GM18858 (cell line): Measurements from ENCODE around the gene THAP11.
A peak's percentile ranks its signal among the peaks of the same experiment; 100 is the strongest.

Experiments used
- ATAC-seq: cut with Tn5 transposase; IDR thresholded peaks from one replicate; pipeline ENCODE4 v1.9.1; 2021; ENCODE audit not compliant: unreplicated experiment

Gene THAP11

DNA sequence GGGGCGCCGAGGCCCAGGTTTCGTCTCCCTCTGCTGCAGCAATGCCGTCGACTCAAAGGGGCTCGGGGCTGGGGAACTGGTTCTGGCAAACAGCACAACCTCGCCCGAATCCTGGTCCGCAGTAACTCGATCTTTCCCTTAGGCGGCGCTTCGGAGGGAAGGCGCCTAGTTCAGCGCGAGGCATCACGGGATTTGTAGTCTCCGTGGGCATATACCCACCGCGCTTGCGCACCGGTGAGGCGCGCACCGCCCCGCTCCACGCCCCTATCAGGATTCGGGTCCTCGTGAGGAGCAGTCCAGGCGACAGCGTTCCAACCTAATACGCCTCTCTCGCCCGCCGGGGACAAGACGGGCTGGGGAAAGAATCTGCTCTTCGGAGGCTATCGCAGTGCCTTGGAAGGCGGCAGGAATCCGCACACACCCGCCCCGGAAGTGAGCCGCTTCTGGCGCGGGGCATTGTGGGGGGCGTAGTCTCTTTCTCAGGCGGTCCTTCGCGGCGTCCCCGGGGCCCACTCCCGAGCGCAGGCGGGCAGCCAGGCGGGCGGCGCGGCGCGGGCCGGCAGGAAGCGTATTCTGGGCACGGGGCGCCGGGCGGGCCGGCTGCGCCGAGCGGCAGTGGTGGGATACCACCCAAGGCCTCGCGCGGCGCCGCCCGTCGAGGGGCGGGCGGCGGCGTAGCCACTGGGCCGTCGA, at the start of gene THAP11:
Gene THAP11 (plus strand): TSS at position 505 of the 693 bp plus-strand sequence. CDS start 235 bp downstream, outside the sequence.
- no peak for ATAC-seq

DNA sequence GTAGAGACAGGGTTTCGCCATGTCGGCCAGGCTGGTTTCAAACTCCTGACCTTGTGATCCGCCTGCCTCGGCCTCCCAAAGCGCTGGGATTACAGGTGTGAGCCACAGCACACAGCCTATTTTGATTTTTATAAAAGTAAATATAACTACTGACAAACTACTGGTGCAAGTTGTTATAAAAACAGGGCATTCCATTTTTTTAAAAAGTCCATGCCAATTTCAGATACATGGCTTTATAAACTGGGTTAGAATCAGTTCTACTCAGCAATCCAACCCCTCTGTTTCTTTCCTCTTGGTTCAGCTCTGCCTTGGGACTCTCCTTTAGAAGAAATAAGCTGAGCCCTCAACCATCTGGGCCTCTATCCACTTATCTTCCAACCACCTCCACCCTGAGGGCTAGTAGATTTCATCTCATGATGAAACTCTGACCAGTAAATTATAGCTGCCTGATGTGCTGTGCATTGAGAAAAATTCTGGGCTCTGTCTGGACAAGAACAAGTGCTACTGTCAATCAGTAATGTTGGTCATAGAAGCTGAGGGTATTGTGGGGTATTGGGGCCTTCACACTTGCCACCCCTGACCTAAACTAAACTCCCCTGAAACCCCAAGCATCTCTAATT, 45.9 kb upstream of the THAP11 start:
- no peak for ATAC-seq

DNA sequence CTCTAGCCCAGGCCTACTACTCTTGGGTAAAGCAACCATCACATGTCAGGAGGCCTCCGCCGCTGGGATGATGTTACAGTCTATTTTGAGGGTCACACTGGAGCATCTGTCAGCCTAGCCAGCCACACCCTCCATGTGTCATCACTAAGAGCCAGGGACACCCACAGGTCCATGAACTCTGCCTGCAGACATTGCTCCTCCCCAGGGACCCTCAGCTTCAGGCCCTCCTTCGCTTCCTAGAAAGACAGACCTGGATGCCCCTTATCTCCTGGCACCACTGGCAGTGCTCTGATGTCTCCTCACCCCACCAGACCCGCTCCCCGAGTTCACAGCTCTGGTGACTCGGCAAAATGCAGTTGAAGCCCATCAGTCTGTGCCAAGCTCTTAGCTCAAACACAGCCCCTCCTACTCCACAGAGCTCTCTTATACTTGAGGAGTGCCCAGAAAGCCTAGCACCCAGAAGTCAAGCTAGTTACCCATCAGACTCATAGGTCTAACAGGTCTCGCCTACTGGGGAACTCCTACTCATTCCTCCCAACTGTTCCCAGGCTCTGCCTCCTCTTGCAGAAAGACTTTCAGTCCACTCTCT, 41.7 kb upstream of the THAP11 start:
- no peak for ATAC-seq

DNA sequence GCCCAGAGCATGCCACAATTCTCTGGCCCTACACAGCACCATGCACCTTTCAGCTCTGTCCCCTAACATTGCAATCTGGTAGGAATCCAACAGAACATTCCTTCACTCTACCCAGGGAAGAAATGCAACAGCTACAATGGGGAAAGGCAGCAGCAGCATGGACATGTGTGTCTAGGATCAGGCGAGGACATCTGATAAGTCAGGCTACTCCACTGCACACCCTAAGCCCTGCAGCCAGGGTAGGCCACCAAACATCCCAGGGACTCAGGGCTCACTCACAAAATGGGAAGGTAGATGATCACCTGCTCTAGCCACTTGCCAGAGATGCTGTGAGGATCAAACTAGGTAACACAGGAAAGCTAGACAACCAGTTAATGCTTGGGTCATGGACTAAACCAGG, 40.9 kb upstream of the THAP11 start:
- ATAC-seq: no peak

DNA sequence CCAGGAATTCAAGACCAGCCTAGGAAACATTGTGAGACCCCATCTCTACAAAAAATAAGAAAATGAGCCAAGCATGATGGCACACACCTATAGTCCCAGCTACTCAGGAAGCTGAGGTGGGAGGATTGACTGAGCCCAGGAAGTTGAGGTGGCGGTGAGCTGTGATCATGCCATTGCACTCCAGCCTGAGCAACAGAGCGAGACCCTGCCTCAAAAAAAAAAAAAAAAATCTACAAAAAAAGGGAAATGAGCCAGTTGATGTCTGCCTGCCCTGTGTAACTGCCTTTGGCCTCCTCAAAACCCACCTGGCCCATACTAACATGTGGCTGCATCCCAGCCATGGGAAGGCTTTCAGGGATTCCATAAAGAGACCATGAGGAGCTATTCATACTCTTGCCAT, 40.2 kb upstream of the THAP11 start:
- no peak for ATAC-seq

DNA sequence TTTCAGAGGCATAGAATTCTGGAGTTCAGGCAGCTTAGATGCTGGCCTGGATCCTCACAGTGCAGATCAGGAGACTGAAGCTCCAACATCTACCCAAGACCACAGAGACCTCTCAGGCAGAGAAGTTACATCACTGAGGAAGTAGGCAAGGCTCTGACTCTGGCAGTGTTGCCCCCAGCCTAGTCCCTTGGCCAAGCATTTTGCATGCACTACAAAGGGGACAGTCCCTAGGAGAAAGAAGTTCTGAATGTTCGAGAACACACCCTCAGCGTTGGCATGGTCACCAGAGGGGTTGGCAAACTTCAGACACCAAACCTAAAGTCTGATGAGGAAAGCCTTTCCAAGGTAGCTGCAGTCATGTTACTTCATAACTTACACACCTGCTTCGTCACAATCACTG, 38.2 kb upstream of the THAP11 start:
- ATAC-seq: no peak

DNA sequence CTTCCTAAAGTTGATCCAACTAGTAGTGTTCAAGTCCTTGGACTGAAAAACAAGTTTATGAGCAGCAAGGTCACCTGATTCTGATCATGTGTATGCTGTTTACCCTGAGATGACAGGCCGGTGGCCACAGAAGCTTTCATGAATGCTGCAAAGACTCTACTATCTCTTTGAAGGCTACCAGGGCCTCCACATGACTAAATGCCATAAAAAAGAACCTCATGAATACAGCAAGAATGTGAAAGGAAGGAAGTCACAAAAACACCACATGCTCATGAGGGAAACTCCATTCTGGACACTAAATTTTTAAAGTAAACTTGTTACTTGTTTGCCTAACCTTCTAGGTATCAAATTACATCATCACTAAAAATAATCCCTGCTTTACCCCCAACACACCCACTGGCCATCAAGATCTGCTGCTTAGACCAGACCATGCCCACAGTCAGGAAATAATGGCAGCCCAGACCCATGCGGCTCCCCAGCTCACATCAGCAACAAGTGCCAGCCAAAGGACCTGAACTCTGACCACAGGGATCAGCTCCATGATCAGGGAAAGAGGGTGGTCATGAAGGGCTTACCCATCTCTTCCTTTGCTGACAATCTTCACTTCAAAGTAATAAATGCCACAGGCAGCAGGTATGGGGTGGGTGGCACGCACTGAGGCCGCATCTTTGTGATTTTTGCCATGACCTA, 37.1 kb upstream of the THAP11 start:
- no peak for ATAC-seq

DNA sequence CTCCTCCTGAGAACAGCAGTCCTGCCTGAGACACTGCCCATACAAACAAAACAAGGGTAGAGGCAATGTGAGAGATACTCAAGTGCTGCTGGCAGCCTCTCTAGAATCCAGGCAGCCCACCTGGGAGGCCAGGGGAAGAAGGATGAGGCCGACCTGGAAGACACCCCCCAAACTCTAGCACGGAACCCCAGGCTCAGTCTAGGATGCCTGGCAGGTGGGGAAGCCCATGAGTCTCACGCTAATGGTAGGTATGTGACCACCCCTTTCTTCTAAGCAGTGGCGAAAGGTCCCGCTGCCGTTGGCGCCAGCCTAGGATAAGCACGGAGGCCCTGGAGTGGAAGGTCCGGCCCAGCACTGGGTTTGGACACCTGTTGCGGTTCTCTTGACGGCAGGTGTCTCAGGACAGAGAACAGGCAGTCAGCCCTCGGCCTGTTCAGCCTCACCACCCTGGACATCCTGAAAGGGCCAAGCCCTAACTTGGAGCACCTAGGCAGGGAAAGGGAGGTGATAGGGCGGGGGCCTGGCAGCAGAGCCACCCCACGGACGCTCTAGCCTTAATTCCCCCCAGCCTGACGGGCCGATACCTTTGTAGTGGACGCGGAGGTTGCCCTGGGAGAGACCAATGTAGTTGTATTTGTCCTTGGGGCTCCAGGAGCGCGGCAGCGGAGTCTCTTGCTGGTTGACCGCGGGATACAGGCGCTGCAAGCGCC, 36.2 kb upstream of the THAP11 start:
- no peak for ATAC-seq

DNA sequence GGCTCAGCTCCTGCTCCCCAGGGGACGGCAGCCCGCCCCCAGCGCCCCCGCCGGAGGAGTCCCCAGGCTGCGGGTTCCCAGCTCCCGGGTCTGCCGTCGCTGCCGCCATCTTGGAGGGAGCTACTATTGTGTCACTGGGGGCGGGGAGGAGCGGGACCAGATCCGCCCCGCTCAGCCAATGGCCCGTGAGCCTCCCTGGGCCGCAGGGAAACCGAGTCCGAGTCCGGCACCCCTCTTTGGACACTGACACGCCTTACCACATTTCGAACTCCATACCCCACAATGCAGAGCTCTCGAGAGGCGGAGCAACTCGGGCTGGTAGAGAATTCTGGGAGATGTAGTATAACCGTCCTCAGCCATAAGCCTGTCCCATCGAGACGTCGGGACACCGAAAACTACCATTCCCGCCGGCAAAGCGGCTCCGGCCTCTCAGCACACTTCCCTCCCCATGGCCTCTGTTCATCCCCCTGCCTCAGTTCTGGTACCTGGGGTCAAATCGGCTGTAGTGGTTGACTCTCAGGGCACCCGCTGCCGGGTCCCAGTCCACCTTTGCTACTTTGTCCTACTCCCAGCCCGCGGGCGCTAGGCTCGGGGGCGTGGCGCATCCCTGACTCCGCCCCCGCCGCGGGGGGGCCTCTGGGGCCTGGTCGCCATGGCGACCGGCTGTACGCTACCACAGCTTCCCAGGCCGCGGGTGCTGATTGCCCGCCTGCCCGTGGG, 35.5 kb upstream of the THAP11 start, which contains the start of the genes RANBP10 and TSNAXIP1:
Gene RANBP10 (minus strand): TSS at position 133 of the 720 bp plus-strand sequence. CDS start 24 bp downstream, at position 109.
Gene TSNAXIP1 (plus strand): TSS at position 462 of the 720 bp plus-strand sequence. CDS start 261 bp downstream, outside the sequence.
- peak; percentile 88 for ATAC-seq

DNA sequence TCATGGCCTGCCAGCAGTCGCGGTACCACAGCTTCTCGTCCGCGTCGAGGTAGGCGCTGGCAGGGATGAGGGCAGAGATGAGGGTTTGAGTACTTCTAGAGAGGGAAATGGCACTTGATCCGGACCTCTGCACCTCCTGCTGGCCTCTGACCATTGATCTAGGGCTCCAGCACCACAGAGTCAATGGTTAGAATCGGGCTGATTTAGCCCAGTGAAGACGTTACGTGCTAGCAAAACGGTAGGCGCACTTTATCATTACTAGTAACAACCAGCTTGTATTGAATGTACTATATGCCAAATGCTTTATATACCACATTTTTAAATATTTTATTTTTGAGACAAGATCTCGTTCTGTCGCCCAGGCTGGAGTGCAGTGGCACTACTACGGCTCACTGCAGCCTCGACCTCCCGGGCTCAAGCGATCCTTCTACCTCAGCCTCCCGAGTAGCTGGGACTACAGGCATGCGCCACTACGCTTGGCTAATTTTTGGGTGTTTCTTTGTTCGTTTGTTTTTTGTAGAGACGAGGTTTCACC, 34.9 kb upstream of the THAP11 start:
- ATAC-seq: no peak

DNA sequence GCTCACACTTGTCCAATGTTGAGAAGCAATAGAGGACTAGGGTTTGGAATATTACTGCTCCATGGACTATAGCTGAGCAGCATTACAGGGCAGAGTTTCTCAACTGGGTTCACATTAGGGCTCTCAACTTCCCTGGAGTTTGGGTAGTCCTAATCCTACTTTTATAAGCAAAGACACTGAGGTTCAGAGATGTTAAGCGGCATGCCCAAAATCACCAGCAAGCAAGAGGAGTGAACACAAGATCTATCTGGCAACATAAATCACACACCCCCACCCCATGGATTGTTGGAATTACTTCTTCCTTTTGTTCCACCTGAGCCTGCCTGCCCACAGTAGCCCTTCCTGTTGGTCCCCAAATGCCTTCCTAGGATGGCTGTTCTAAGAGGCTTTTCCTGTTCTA, 30.2 kb upstream of the THAP11 start:
- ATAC-seq: no peak

DNA sequence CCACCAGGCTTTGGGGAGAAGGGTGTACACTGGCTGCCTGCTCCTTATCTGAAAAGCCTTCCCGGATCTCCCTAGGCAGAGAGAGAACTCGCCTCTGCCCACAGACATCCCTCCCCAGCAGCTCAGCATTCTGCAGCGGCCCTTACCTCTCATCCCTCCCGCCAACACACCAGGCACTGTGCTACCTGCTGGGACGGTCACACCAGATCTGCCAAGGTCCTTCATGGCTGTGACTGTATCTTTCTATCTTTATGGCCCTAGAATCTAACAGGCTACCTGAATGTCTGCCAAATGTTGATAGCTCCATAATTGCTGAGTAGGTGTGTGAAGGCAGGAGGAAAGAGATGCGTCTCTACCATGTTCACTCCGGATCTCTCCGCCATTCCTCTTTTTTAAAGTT, 27.6 kb upstream of the THAP11 start:
- ATAC-seq: no peak

DNA sequence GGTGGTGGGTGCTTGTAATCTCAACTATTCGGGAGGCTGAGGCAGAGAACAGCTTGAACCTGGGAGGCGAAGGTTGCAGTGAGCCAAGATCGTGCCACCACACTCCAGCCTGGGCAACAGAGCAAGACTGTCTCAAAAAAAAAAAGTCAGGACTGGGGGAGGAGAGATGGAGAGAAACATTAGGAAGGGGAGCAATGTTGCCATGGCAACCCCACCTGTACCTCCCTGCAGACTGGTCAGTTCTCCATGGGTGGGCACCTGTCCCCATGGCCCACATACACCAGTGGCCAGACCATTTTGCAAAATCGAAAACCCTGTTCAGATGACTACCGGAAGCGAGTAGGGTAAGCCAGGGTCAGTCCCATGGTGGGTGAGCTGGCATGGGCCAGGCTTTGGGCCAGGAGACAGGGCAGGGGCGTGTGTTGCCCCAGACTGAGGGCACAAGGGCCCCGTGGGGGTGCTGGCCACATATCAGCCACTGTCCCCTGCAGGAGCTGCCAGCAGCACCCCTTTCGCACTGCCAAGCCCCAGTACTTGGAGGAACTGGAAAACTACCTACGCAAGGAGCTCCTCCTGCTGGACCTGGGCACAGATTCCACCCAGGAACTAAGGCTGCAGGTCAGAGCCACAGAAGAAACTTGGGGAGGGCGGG, 21.4 kb upstream of the THAP11 start:
- ATAC-seq: no peak

DNA sequence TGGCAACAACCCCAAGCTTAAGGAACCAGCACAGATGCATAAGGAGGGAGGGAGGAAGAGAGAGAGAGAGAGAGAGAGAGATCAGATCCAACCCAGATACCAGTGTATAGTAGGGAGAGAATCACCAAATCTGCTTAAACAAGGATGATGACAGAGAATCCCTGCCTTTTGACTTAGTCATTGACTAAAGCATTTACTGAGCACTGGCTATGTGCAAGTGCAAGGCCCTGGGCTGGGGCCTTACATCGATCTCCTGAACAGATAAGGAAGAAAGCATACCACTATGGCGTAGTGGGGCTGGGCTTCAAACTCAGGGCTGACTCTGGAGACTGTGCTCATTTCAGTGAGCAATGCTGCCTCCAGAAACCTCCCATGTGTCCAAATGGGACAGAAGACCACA, 19.6 kb upstream of the THAP11 start:
- ATAC-seq: no peak

DNA sequence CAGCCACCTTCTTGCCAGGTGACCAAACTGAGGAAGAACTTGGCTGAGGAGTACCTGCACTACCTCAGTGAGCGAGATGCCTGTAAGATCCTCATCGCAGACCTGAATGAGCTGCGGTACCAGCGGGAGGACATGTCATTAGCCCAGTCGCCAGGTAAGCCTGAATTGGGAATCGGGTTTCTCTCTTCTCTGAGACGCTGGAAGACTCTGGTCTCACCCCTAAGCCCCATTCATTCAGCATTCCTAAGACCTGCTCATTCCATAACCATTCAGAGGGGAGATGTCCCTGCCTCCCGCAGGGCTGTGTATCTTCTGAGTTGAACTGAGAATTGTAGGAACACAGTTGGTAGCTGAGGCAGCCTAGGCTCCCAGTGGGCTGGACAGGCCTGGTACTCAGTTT, 17.0 kb upstream of the THAP11 start:
- no peak for ATAC-seq

DNA sequence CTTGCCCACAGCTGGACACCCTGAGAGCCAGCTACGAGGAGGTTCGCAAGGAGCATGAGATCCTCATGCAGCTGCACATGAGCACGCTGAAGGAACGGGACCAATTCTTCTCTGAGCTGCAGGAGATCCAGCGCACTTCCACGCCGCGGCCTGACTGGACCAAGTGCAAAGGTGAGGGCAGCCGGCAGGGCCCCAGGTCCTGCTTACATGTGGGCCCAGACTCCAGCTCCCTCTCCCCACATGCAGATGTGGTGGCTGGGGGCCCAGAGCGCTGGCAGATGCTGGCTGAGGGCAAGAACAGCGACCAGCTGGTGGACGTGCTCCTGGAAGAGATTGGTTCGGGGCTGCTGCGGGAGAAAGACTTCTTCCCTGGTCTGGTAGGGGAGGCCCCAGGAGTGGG, 16.2 kb upstream of the THAP11 start:
- ATAC-seq: no peak

DNA sequence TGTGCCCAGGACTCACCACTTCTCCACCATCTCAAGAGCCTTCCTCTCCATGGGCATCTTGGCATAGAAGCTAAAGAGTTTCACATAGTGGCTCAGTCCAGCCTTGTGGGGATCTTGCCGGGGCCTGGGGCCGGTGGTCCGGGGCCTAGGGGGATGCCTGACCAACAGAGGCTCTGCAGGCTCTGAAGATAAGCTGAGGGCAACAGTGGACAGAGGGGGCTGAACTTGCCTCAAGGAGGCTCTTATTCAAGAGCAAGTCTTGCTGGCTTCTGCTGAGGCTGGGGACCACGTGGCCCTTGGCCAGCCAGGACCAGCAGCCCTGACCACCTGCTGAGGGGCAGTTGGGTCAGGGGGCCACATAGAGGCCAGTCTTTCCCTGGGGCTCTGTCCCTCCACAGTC, 13.5 kb upstream of the THAP11 start:
- ATAC-seq: no peak

DNA sequence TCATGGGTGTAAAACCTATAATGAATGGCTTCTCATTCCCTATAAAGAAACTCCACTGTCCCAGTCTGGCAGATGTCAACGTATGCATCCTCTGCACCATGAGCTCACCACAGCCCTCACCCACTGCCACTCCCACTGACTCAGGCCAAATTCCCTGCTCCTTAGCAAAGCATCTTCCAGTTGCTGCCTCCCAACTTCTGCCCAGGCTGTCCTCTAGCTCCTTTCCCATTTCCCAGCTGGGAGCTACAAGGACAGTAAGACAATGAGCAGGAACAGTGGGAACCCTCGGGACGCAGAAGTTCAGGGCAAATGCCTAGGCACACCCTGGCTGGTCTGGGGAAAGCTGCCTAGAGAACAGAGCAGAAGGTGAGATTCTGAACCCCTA, 9.1 kb upstream of the THAP11 start:
- no peak for ATAC-seq

DNA sequence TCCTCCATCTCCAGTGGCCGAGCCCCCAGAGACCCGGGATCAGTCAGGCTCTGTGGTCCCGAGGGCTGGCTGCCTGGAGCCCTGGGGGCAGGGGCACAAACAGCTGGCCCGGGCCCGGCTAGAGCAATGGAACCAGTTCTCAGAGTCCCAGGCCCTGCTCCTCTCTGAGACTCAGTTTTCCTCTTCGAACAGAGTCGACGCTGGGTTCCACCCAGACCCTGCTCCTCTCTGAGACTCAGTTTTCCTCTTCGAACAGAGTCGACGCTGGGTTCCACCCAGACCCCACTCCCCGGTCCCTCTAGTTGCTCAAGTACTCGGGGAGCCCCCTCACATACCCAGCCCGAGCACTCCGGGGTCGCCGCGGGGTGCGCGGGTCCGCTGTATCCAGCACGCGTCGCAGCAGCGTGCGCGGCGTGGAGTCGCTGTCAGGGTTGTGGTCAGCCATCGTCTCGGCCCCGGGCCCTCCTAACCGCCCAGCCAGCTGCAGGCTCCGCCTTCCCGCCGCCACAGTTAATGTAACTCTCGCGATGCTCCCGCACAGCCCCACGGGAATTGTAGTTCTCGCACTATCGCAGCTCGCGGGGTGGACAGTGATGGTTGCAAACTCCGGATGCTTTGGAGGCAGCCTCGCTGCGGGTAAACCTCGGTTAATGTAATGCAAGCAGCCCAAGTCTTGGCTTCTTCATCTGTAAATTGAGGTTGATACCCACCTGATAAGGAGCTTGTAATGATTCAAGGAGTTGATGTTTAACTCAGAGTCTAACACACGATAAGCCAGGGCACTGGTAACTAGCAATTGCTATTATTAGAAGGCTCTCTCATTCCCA, 8.5 kb upstream of the THAP11 start:
- ATAC-seq: peak; percentile 97
